ENCODE measurements around the gene TPH2. TPM values are rescaled to one million over a fixed set of nuclear protein-coding genes. Genes with fewer than 3 reads are reported as not detected.

TPH2 gene
- total and polyA plus RNA-seq, 2 donors from 2014 or later, result not detected

DNA sequence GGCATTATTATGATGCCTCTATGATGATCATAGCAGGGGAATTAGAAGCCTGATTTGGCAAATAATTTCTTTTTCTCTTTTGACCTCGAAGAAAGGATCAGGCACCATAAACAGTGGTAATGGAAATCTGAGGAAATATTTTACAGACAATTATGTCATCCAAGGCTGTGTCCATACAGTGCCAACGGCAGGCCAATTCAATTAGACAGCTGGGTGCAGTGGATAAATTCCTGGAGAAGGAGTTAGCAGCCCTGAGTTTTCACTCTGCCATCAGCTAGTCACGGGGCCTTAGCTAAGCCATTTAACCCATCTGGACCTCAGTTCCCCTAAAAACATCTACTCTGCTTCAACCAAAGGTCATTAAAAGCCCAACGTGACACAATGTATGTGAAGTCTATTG lies 4.1 kb downstream of the TPH2 start:
- Histone ChIP-seq H3K9me3 (ENCODE audit: control insufficient read depth in 2 of 3, insufficient read depth in 1 of 3, low read length in 3 of 3) (no peaks in the 10 kb centered on the region), H3K9ac (ENCODE audit: low read length in 3 of 3) (no peak overlapping the region), H3K4me3 (ENCODE audit: low read length in 3 of 3) (no peak overlapping the region), H3K4me1 (ENCODE audit: control insufficient read depth in 2 of 3, insufficient read depth in 2 of 3, low read depth in 1 of 3, low read length in 3 of 3) (no peaks in the 10 kb centered on the region), H3K27ac (ENCODE audit: low read depth in 2 of 2, low read length in 2 of 2) (no peak overlapping the region), H3K36me3 (ENCODE audit: control insufficient read depth in 2 of 3, insufficient read depth in 3 of 3, low read length in 3 of 3) (no peaks in the 10 kb centered on the region), H3K27me3 (ENCODE audit: control insufficient read depth, insufficient read depth, low read length) (no peaks in the 10 kb centered on the region)
- DNase-seq (no peak), FAIRE-seq (no peak)
- TF ChIP-seq, protein P1, sequence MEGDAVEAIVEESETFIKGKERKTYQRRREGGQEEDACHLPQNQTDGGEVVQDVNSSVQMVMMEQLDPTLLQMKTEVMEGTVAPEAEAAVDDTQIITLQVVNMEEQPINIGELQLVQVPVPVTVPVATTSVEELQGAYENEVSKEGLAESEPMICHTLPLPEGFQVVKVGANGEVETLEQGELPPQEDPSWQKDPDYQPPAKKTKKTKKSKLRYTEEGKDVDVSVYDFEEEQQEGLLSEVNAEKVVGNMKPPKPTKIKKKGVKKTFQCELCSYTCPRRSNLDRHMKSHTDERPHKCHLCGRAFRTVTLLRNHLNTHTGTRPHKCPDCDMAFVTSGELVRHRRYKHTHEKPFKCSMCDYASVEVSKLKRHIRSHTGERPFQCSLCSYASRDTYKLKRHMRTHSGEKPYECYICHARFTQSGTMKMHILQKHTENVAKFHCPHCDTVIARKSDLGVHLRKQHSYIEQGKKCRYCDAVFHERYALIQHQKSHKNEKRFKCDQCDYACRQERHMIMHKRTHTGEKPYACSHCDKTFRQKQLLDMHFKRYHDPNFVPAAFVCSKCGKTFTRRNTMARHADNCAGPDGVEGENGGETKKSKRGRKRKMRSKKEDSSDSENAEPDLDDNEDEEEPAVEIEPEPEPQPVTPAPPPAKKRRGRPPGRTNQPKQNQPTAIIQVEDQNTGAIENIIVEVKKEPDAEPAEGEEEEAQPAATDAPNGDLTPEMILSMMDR (IDR thresholded peaks at IDR 0.05; ENCODE audit: borderline replicate concordance, extremely low read depth, insufficient read depth), result no peak
- intact Hi-C loops (cut with DNase I), result no loop called here

DNA sequence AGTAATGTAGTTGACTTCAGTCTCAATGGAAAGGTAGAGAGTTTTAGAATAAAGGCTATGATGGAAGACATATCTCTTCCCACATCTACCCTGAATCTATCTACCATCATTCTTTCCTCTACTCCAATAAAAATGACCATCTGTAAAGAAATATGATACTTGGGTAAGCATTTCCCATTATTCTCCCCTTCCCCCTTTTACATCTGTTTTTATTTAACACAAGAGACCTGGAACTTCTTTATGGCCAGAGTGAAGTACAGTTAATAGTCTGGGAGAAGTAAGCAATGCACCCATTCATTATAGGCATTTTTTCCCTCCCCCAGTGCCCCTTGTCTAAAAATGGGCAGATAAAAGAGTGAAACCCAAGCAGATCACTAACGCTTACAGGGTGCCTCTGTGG lies 6.5 kb downstream of the TPH2 start:
- TF ChIP-seq, protein P1 (IDR thresholded peaks at IDR 0.05; ENCODE audit: borderline replicate concordance, extremely low read depth, insufficient read depth), result no peak
- no peak overlapping the region for H3K9ac ChIP-seq (ENCODE audit: low read length in 3 of 3)
- FAIRE-seq (no peak), DNase-seq (no peak)
- H3K4me3 ChIP-seq (ENCODE audit: low read length in 3 of 3), result no peak overlapping the region
- no peaks in the 10 kb centered on the region for H3K36me3 ChIP-seq (ENCODE audit: control insufficient read depth in 2 of 3, insufficient read depth in 3 of 3, low read length in 3 of 3)
- no peaks in the 10 kb centered on the region for H3K9me3 ChIP-seq (ENCODE audit: control insufficient read depth in 2 of 3, insufficient read depth in 1 of 3, low read length in 3 of 3)
- intact Hi-C loops (cut with DNase I), result no loop called here
- no peaks in the 10 kb centered on the region for H3K27me3 ChIP-seq (ENCODE audit: control insufficient read depth, insufficient read depth, low read length)
- no peaks in the 10 kb centered on the region for H3K4me1 ChIP-seq (ENCODE audit: control insufficient read depth in 2 of 3, insufficient read depth in 2 of 3, low read depth in 1 of 3, low read length in 3 of 3)
- no peak overlapping the region for H3K27ac ChIP-seq (ENCODE audit: low read depth in 2 of 2, low read length in 2 of 2)

DNA sequence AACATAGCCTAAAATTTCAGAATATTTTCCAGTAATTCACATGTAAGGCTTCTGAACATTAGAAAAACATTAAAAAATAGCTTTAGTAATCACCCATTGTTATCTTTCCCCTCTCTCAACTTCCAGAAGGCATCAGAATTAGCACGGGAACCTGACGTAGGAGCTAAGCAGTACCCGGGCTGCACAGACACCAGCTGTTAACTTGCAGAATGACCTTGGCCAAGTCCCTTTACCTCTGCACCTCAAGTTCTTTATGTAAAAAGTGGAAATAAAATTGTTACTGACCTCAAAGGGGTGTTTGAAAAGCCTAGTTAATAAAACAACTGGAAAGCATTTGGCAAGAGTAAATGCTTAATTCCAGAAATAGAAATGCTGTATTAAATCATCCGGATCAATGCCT lies 7.2 kb downstream of the TPH2 start:
- TF ChIP-seq, protein P1 (IDR thresholded peaks at IDR 0.05; ENCODE audit: borderline replicate concordance, extremely low read depth, insufficient read depth), result no peak
- FAIRE-seq (no peak), DNase-seq (no peak)
- H3K27me3 ChIP-seq (ENCODE audit: control insufficient read depth, insufficient read depth, low read length), result no peaks in the 10 kb centered on the region
- H3K4me1 ChIP-seq (ENCODE audit: control insufficient read depth in 2 of 3, insufficient read depth in 2 of 3, low read depth in 1 of 3, low read length in 3 of 3), result no peaks in the 10 kb centered on the region
- no peak overlapping the region for H3K9ac ChIP-seq (ENCODE audit: low read length in 3 of 3)
- H3K27ac ChIP-seq (ENCODE audit: low read depth in 2 of 2, low read length in 2 of 2), result no peak overlapping the region
- no peaks in the 10 kb centered on the region for H3K36me3 ChIP-seq (ENCODE audit: control insufficient read depth in 2 of 3, insufficient read depth in 3 of 3, low read length in 3 of 3)
- no peaks in the 10 kb centered on the region for H3K9me3 ChIP-seq (ENCODE audit: control insufficient read depth in 2 of 3, insufficient read depth in 1 of 3, low read length in 3 of 3)
- H3K4me3 ChIP-seq (ENCODE audit: low read length in 3 of 3), result no peak overlapping the region
- intact Hi-C loops (cut with DNase I), result no loop called here

DNA sequence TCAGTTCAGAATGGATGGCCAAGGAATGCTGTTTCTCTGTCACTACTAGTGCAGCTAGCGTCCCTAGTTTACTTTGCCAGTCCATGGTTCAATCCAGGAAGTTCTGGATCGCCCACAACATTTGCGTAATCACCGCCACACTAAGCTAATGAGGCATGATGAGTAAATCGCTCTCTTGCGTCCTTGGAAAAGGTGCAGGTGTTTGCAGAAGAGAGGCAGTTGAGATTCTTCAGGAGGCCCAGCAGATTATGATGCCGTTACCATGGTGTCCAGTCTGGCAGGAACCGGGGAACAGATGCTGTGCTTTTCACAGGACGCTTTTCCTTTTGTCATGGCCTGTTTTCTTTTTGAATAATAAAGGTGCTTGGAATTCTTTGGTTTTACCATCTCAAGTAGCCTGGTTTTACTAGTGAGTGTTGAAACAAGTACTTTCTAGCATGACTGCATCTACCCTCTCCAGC lies 9.0 kb downstream of the TPH2 start:
- H3K4me3 ChIP-seq (ENCODE audit: low read length in 3 of 3), result no peak overlapping the region
- H3K27me3 ChIP-seq (ENCODE audit: control insufficient read depth, insufficient read depth, low read length), result no peaks in the 10 kb centered on the region
- H3K4me1 ChIP-seq (ENCODE audit: control insufficient read depth in 2 of 3, insufficient read depth in 2 of 3, low read depth in 1 of 3, low read length in 3 of 3), result no peaks in the 10 kb centered on the region
- no peaks in the 10 kb centered on the region for H3K9me3 ChIP-seq (ENCODE audit: control insufficient read depth in 2 of 3, insufficient read depth in 1 of 3, low read length in 3 of 3)
- TF ChIP-seq, protein P1 (IDR thresholded peaks at IDR 0.05; ENCODE audit: borderline replicate concordance, extremely low read depth, insufficient read depth), result no peak
- intact Hi-C loops (cut with DNase I), result no loop called here
- H3K27ac ChIP-seq (ENCODE audit: low read depth in 2 of 2, low read length in 2 of 2), result no peak overlapping the region
- FAIRE-seq (no peak), DNase-seq (peak in 3 of 5 donors; percentile 12 to 45 (median 13))
- H3K9ac ChIP-seq (ENCODE audit: low read length in 3 of 3), result no peak overlapping the region
- H3K36me3 ChIP-seq (ENCODE audit: control insufficient read depth in 2 of 3, insufficient read depth in 3 of 3, low read length in 3 of 3), result no peaks in the 10 kb centered on the region

Measured in kidney (tissue), 14 donors.